OCI-LY1 (cell line): ENCODE results near the gene IL1R2.

Experiments used
- CTCF ChIP-seq: fragments of 200-600 bp; sonication (generic), shearing (Covaris generic); IDR thresholded peaks from 2 replicates; pipeline ENCODE4 v1.5.1; 2017; ENCODE audit warnings: mild to moderate bottlenecking, antibody characterized with exemption, low read length, moderate library complexity, mixed read lengths
- EZH2 ChIP-seq: fragments of 200-600 bp; sonication (generic), shearing (Covaris generic); IDR thresholded peaks from 2 replicates; pipeline ENCODE4 v1.8.0; 2017; ENCODE audit warnings: borderline replicate concordance, mixed run types, mild to moderate bottlenecking, antibody characterized with exemption, low read length, moderate library complexity, mixed read lengths

- TF ChIP-seq CTCF = no peak
- no peak for TF ChIP-seq EZH2
Observed at GRCh38 chr2:102064679-102065674, 73.2 kb downstream of the IL1R2 start.
